Keratinocyte (primary cell): ENCODE results near the gene CEP131. TPM values are rescaled to one million over a fixed set of nuclear protein-coding genes. Genes with fewer than 3 reads are reported as not detected.

Experiments
- DNase-seq: peaks from one replicate; pipeline ENCODE4 v3.0.0-alpha.2; 2011; ENCODE audit warnings: low read depth, missing footprints, low spot score
- FAIRE-seq: peaks from 2 replicates; lab custom pipeline; 2011; peaks lifted over from hg19 to GRCh38; lab: Jason Lieb, UNC
- H2AFZ ChIP-seq: 2 replicates; pipeline ENCODE4 v1.6.0; 2012; ENCODE audit warnings: low read length, control low read depth, inconsistent platforms; ENCODE audit not compliant: control insufficient read depth
- H3K27ac ChIP-seq: 2 replicates; pipeline ENCODE4 v1.5.1; 2011; ENCODE audit warnings: low read length; ENCODE audit not compliant: control insufficient read depth, insufficient read depth
- H3K27me3 ChIP-seq: 3 replicates; pipeline ENCODE4 v1.6.0; 2011; ENCODE audit warnings: low read length; ENCODE audit not compliant: control insufficient read depth, insufficient read depth; ENCODE audit errors: extremely low read depth
- H3K36me3 ChIP-seq, 2 experiments: 2 replicates in 1 of 2; 3 replicates in 1 of 2; pipeline ENCODE4 v1.5.1; 2011; ENCODE audit warnings: low read length in 2 of 2, mild to moderate bottlenecking in 1 of 2; ENCODE audit not compliant: control insufficient read depth in 2 of 2, insufficient read depth in 2 of 2; ENCODE audit errors: extremely low read depth in 1 of 2
- H3K4me1 ChIP-seq: 3 replicates; pipeline ENCODE4 v1.5.1; 2011; ENCODE audit warnings: low read length; ENCODE audit not compliant: control insufficient read depth, insufficient read depth; ENCODE audit errors: extremely low read depth
- H3K4me2 ChIP-seq: 3 replicates; pipeline ENCODE4 v1.6.0; 2011; ENCODE audit warnings: low read depth, low read length; ENCODE audit not compliant: control insufficient read depth, insufficient read depth; ENCODE audit errors: extremely low read depth
- H3K4me3 ChIP-seq, 3 experiments: fragments of 200-600 bp in 1 of 3; sonication (generic) in 1 of 3; 2 replicates in 2 of 3; 3 replicates in 1 of 3; pipeline ENCODE4 v1.5.1; 2011 to 2016; ENCODE audit warnings: low read length in 3 of 3, mild to moderate bottlenecking in 3 of 3, control low read depth in 2 of 3, inconsistent platforms in 1 of 3, low read depth in 1 of 3, mixed read lengths in 1 of 3, mixed run types in 1 of 3, moderate library complexity in 1 of 3; ENCODE audit not compliant: control insufficient read depth in 2 of 3, insufficient read depth in 2 of 3; ENCODE audit errors: extremely low read depth in 1 of 3
- H3K79me2 ChIP-seq: 2 replicates; pipeline ENCODE4 v1.6.0; 2012; ENCODE audit warnings: low read length; ENCODE audit not compliant: control insufficient read depth, insufficient read depth
- H3K9ac ChIP-seq: 3 replicates; pipeline ENCODE4 v1.6.0; 2011; ENCODE audit warnings: low read length; ENCODE audit not compliant: control insufficient read depth, insufficient read depth; ENCODE audit errors: extremely low read depth
- H3K9me1 ChIP-seq: 3 replicates; pipeline ENCODE4 v1.6.0; 2011; ENCODE audit warnings: low read length; ENCODE audit not compliant: control insufficient read depth, insufficient read depth; ENCODE audit errors: extremely low read depth
- H3K9me3 ChIP-seq: 2 replicates; pipeline ENCODE4 v1.5.1; 2012; ENCODE audit warnings: low read depth, low read length; ENCODE audit not compliant: control insufficient read depth
- H4K20me1 ChIP-seq: 3 replicates; pipeline ENCODE4 v1.6.0; 2011; ENCODE audit warnings: low read length; ENCODE audit not compliant: control insufficient read depth, insufficient read depth; ENCODE audit errors: extremely low read depth
- CTCF ChIP-seq, 3 experiments: IDR thresholded peaks in 1 of 3; conservative IDR thresholded peaks in 1 of 3; optimal IDR thresholded peaks in 1 of 3; 2 replicates in 2 of 3; 3 replicates in 1 of 3; pipeline versions ENCODE3 to v1.5.1; 2011; ENCODE audit warnings: low read length in 3 of 3, mild to moderate bottlenecking in 3 of 3, moderate library complexity in 2 of 3, control low read depth in 1 of 3, inconsistent platforms in 1 of 3; ENCODE audit not compliant: insufficient read depth in 2 of 3; ENCODE audit errors: extremely low read depth in 1 of 3
- EZH2 ChIP-seq: IDR thresholded peaks from one replicate; pipeline ENCODE4 v1.6.1; 2012; ENCODE audit warnings: inconsistent platforms, mild to moderate bottlenecking, low read length, moderate library complexity
- dilution Hi-C: fragments of 300-500 bp; cut with MboI; formaldehyde crosslinking; loops from one replicate; pipeline ENCODE4 v1.7.0; 2020; ENCODE audit warnings: low sequenced_read_pairs; ENCODE audit not compliant: extremely low pct_ligation_motif_present
- polyA plus RNA-seq, 5 experiments: library from polyadenylated mRNA; depleted of rRNA in 3 of 5; stranded (reverse) in 3 of 5; stranded (forward) in 1 of 5; unstranded in 1 of 5; fragments of >200 nt; gene quantifications; 1 replicate in 1 of 5; 2 replicates in 3 of 5; 3 replicates in 1 of 5; pipeline versions ENCODE4 v1.2.1 to v1.2.3, GENCODE V29; 2011 to 2012; ENCODE audit warnings: missing spikeins in 2 of 5, low read depth in 1 of 5, low replicate concordance in 1 of 5

Gene CEP131
- polyA plus RNA-seq, 1 donor (not counting 4 experiments of a cell fraction or from before 2014, with no cell fraction given), result 2.6 TPM

GRCh38 chr17:81263371-81264181 lies 40.8 kb upstream of the CEP131 start:
- Histone ChIP-seq H2AFZ (no peak overlapping the region), H3K79me2 (no peaks in the 10 kb centered on the region), H4K20me1 (no peaks in the 10 kb centered on the region), H3K9me1 (no peaks in the 10 kb centered on the region), H3K9ac (no peak overlapping the region), H3K4me3 (no peak overlapping the region), H3K36me3 (peaks cover 33 to 40% of the 10 kb centered on the region in 2 experiments), H3K4me2 (no peak overlapping the region), H3K27me3 (no peaks in the 10 kb centered on the region), H3K4me1 (no peaks in the 10 kb centered on the region), H3K9me3 (no peaks in the 10 kb centered on the region), H3K27ac (no peak overlapping the region)
- DNase-seq (no peak), FAIRE-seq (no peak)
- dilution Hi-C loops, result no loop called here
- TF ChIP-seq EZH2 (no peak), CTCF (optimal IDR thresholded peaks at IDR 0.05 in 1 of 3, IDR thresholded peaks at IDR 0.05 in 1 of 3, conservative IDR thresholded peaks at IDR 0.05 in 1 of 3; ENCODE audit: extremely low read depth in 1 of 3, insufficient read depth in 2 of 3, low read length in 3 of 3) (peak in 1 of 3 experiments; percentile 2)

- Histone ChIP-seq H4K20me1 (no peaks in the 10 kb centered on the region), H3K9ac (no peak overlapping the region), H2AFZ (no peak overlapping the region), H3K4me2 (no peak overlapping the region), H3K4me3 (no peak overlapping the region), H3K79me2 (no peaks in the 10 kb centered on the region), H3K36me3 (peaks cover 29 to 45% of the 10 kb centered on the region in 2 experiments), H3K9me3 (no peaks in the 10 kb centered on the region), H3K4me1 (no peaks in the 10 kb centered on the region), H3K27me3 (no peaks in the 10 kb centered on the region), H3K9me1 (no peaks in the 10 kb centered on the region), H3K27ac (no peak overlapping the region)
- dilution Hi-C loops, result no loop called here
- TF ChIP-seq EZH2 (no peak), CTCF (optimal IDR thresholded peaks at IDR 0.05 in 1 of 3, IDR thresholded peaks at IDR 0.05 in 1 of 3, conservative IDR thresholded peaks at IDR 0.05 in 1 of 3; ENCODE audit: extremely low read depth in 1 of 3, insufficient read depth in 2 of 3, low read length in 3 of 3) (no peak)
- DNase-seq (no peak), FAIRE-seq (no peak)
Measured at GRCh38 chr17:81261582-81262336, 39.0 kb upstream of the CEP131 start.
